ENCODE measurements around the gene RAB3IL1.

RAB3IL1 gene

DNA sequence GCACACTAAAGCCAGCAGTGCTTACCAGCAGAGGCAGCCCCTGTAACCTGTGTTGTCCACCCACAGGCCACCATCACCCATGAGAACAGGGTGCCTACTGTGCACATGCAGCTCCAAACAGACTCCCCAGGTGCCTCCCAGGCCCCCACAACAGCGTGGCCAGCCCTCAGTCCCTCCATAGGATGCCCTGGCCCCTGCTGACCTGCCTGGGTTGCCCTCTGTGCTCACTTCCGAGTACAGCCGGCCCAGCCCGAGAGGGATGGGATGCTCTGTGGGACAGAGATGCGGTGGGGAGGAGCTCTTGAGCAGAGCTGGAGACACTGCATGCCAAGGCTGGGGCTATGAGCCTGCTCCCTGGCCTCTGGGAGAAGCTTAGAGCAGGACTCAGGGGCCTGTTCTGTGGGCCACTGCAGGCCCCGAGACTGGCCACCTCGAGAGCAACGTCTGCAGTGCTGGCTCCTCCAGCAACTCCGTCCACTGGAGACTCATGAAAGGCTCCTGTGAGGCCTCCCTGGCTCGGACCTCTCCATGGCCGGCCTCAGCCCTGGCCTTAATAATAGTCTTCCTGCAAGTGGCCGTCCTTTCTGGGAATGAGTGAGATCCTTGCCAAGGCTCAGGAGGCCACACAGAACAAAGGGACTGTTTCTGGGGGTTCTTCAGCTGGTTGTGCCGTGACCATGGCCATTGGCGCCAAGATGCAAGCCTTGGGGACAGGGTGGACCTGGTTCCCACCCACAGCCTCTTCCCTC lies 62.2 kb downstream of the RAB3IL1 start:
- H3K9ac ChIP-seq (ENCODE audit: low read depth, low read length, poor library complexity, severe bottlenecking), result no peak overlapping the region
- TF ChIP-seq, protein P1, sequence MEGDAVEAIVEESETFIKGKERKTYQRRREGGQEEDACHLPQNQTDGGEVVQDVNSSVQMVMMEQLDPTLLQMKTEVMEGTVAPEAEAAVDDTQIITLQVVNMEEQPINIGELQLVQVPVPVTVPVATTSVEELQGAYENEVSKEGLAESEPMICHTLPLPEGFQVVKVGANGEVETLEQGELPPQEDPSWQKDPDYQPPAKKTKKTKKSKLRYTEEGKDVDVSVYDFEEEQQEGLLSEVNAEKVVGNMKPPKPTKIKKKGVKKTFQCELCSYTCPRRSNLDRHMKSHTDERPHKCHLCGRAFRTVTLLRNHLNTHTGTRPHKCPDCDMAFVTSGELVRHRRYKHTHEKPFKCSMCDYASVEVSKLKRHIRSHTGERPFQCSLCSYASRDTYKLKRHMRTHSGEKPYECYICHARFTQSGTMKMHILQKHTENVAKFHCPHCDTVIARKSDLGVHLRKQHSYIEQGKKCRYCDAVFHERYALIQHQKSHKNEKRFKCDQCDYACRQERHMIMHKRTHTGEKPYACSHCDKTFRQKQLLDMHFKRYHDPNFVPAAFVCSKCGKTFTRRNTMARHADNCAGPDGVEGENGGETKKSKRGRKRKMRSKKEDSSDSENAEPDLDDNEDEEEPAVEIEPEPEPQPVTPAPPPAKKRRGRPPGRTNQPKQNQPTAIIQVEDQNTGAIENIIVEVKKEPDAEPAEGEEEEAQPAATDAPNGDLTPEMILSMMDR (conservative IDR thresholded peaks at IDR 0.05; ENCODE audit: low read length), result no peak
- no peak for TF ChIP-seq EZH2phosphoT487 (IDR thresholded peaks at IDR 0.05; ENCODE audit: borderline replicate concordance)
- no peak overlapping the region for H3K4me2 ChIP-seq (ENCODE audit: low read depth, low read length, poor library complexity, severe bottlenecking)
- no peaks in the 10 kb centered on the region for H3K4me1 ChIP-seq (ENCODE audit: insufficient read depth, low read length, poor library complexity, severe bottlenecking)
- no peaks in the 10 kb centered on the region for H3F3A ChIP-seq (ENCODE audit: low read depth)
- H3K9me3 ChIP-seq (ENCODE audit: insufficient read depth, low read depth, low read length), result no peaks in the 10 kb centered on the region
- peaks cover 95% of the 10 kb centered on the region; the same call in 1 of the 2 replicates for H3K36me3 ChIP-seq (ENCODE audit: insufficient read depth, low read length)
- H3K79me2 ChIP-seq (ENCODE audit: insufficient read depth, low read length), result peaks cover 32% of the 10 kb centered on the region; the same call in 1 of the 2 replicates
- no peak overlapping the region for H3K4me3 ChIP-seq (ENCODE audit: low read length, poor library complexity, severe bottlenecking)
- no peak overlapping the region for H2AFZ ChIP-seq (ENCODE audit: low read length)
- peaks cover 62% of the 10 kb centered on the region for H4K20me1 ChIP-seq (ENCODE audit: insufficient read depth, low read length, poor library complexity, severe bottlenecking)
- no peaks in the 10 kb centered on the region for H3K9me2 ChIP-seq (replicated peaks; ENCODE audit: low read depth, low read length)
- H3K27me3 ChIP-seq (ENCODE audit: insufficient read depth, low read length, poor library complexity, severe bottlenecking), result no peaks in the 10 kb centered on the region

DNA sequence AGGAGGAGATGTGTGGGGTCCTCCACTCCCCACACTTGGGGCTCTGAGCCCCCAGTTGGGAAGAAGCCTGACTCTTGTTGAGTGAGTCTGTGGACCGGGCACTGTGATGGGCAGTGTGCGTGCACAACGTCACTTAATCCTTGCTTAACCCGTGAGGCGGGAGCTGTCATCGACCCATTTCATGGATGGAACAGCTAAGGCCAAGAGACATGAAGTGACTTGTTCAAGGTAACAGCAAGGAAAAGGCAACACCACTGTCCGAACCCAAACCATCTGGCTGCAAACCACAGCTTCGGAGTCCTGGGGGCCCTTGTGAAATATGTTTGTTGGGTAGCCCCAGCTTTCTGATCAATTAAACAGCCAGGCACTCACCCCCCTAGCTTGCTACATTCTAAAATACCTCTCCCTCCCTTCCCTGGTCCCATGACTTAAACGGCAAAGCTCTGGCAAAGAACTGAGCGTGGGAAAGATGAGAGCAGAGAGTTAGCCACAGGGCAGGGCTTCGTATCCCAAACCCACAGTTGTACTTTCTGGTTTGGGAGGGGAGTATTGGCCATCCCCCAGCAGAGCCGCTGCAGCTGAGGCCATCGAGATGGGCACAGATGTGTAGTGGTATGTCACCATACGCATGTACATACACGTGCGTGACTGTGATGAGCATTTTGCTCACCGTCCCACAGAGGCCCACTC lies 63.0 kb downstream of the RAB3IL1 start:
- no peaks in the 10 kb centered on the region for H3K9me3 ChIP-seq (ENCODE audit: insufficient read depth, low read depth, low read length)

DNA sequence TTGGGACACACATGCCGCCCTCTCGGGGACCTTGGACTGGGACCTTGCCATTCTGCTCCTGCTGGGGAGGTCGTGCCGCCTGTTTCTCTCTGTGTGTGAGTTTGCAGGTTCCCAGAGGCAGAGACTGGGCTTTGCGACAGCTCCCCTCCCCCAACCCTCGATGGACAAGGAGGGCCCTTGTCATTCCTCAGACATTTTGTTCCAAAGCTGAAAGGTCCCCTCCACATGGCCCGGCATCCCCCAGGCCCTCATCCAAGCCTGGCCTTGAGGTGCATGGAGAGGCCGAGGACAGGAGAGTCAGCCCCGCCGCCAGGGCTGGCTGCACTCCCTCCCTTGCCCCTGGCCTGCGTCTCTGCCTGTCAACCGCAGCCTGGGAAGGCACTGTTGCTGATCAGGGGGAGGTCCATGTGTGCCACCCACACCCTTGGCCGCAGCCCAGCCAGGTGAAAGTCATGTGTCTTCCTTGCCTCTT lies 63.6 kb downstream of the RAB3IL1 start:
- H3K36me3 ChIP-seq (ENCODE audit: insufficient read depth, low read length), result peaks cover 96% of the 10 kb centered on the region; the same call in 1 of the 2 replicates
- no peak overlapping the region for H3K4me2 ChIP-seq (ENCODE audit: low read depth, low read length, poor library complexity, severe bottlenecking)
- H3K4me1 ChIP-seq (ENCODE audit: insufficient read depth, low read length, poor library complexity, severe bottlenecking), result no peaks in the 10 kb centered on the region
- H3K4me3 ChIP-seq (ENCODE audit: low read length, poor library complexity, severe bottlenecking), result no peak overlapping the region
- peaks cover 32% of the 10 kb centered on the region; the same call in 1 of the 2 replicates for H3K79me2 ChIP-seq (ENCODE audit: insufficient read depth, low read length)
- no peaks in the 10 kb centered on the region; the same call in 1 of the 2 replicates for H3F3A ChIP-seq (ENCODE audit: low read depth)
- H3K9me2 ChIP-seq (replicated peaks; ENCODE audit: low read depth, low read length), result no peaks in the 10 kb centered on the region
- H3K9ac ChIP-seq (ENCODE audit: low read depth, low read length, poor library complexity, severe bottlenecking), result no peak overlapping the region
- H3K9me3 ChIP-seq (ENCODE audit: insufficient read depth, low read depth, low read length), result no peaks in the 10 kb centered on the region
- peaks cover 65% of the 10 kb centered on the region for H4K20me1 ChIP-seq (ENCODE audit: insufficient read depth, low read length, poor library complexity, severe bottlenecking)
- no peaks in the 10 kb centered on the region for H3K27me3 ChIP-seq (ENCODE audit: insufficient read depth, low read length, poor library complexity, severe bottlenecking)
- H2AFZ ChIP-seq (ENCODE audit: low read length), result no peak overlapping the region
- TF ChIP-seq, protein P1 (conservative IDR thresholded peaks at IDR 0.05; ENCODE audit: low read length), result no peak
- TF ChIP-seq EZH2phosphoT487 (IDR thresholded peaks at IDR 0.05; ENCODE audit: borderline replicate concordance), result no peak

More for the DNA sequence above, 63.0 kb downstream of the RAB3IL1 start:
- Histone ChIP-seq H3K36me3 (ENCODE audit: insufficient read depth, low read length) (peaks cover 95% of the 10 kb centered on the region; the same call in 1 of the 2 replicates), H3K9me2 (replicated peaks; ENCODE audit: low read depth, low read length) (no peaks in the 10 kb centered on the region), H2AFZ (ENCODE audit: low read length) (no peak overlapping the region), H3K4me3 (ENCODE audit: low read length, poor library complexity, severe bottlenecking) (no peak overlapping the region), H3K4me2 (ENCODE audit: low read depth, low read length, poor library complexity, severe bottlenecking) (no peak overlapping the region), H3K79me2 (ENCODE audit: insufficient read depth, low read length) (peaks cover 32% of the 10 kb centered on the region; the same call in 1 of the 2 replicates), H3K9ac (ENCODE audit: low read depth, low read length, poor library complexity, severe bottlenecking) (no peak overlapping the region), H4K20me1 (ENCODE audit: insufficient read depth, low read length, poor library complexity, severe bottlenecking) (peaks cover 65% of the 10 kb centered on the region), H3K27me3 (ENCODE audit: insufficient read depth, low read length, poor library complexity, severe bottlenecking) (no peaks in the 10 kb centered on the region), H3F3A (ENCODE audit: low read depth) (no peaks in the 10 kb centered on the region; the same call in 1 of the 2 replicates), H3K4me1 (ENCODE audit: insufficient read depth, low read length, poor library complexity, severe bottlenecking) (no peaks in the 10 kb centered on the region)
- TF ChIP-seq EZH2phosphoT487 (IDR thresholded peaks at IDR 0.05; ENCODE audit: borderline replicate concordance), result no peak
